Measurements from ENCODE around the gene CXCL11. TPM values are rescaled to one million over a fixed set of nuclear protein-coding genes. Genes with fewer than 3 reads are reported as not detected.
"Not testable (repeated sequence)": the region's sequence is repeated elsewhere in the genome, so short reads cannot be mapped to it uniquely, and the experiment has no call there.

CXCL11 gene
- total RNA-seq, 1 experiment from 2014 or later, result not detected

DNA sequence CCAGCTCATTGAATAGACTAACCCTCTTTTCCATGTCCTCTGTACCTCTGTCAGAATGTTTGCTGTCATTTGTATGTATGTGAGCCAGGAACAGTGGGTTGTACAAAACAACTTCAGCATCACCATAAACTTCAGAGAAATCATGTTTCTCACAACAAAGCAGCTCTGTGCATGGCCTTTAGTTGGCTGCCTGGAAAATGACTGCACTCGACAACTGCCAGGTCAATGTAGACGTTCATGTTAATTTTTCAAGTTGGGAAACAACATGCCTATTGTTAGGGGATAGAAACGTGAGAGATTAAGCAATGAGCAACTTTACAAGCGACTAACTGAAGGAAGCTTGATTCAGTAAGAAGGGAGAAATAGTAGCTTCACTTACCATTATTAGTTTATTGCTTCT is 17.9 kb upstream of the CXCL11 start:
- no peak overlapping the region for H2BK15ac ChIP-seq (ENCODE audit: low read depth, low read length)
- no peak overlapping the region for H2BK120ac ChIP-seq (ENCODE audit: low read depth, low read length, poor library complexity, severe bottlenecking)
- TF ChIP-seq, protein P1, sequence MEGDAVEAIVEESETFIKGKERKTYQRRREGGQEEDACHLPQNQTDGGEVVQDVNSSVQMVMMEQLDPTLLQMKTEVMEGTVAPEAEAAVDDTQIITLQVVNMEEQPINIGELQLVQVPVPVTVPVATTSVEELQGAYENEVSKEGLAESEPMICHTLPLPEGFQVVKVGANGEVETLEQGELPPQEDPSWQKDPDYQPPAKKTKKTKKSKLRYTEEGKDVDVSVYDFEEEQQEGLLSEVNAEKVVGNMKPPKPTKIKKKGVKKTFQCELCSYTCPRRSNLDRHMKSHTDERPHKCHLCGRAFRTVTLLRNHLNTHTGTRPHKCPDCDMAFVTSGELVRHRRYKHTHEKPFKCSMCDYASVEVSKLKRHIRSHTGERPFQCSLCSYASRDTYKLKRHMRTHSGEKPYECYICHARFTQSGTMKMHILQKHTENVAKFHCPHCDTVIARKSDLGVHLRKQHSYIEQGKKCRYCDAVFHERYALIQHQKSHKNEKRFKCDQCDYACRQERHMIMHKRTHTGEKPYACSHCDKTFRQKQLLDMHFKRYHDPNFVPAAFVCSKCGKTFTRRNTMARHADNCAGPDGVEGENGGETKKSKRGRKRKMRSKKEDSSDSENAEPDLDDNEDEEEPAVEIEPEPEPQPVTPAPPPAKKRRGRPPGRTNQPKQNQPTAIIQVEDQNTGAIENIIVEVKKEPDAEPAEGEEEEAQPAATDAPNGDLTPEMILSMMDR (conservative IDR thresholded peaks at IDR 0.05), result no peak

DNA sequence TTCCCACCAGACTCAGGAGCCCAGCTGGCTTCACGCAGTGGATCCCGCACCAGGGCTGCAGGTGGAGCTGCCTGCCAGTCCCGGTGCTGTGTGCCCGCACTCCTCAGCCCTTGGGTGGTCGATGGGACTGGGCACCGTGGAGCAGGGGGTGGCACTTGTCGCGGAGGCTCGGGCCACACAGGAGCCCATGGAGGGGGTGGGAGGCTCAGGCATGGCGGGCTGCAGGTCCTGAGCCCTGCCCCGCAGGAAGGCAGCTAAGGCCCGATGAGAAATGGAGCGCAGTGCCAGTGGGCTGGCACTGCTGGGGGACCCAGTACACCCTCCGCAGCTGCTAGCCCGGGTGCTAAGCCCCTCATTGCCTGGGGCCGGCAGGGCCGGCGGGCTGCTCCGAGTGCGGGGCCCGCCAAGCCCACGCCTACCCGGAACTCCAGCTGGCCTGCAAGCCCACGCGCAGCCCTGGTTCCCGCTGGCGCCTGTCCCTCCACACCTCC is 14.7 kb upstream of the CXCL11 start:
- H3K4me3 Mint-ChIP-seq; H3K18ac ChIP-seq (ENCODE audit: insufficient read length, low read depth, low read length); H2AFZ ChIP-seq (ENCODE audit: low read length); H3K27me3 ChIP-seq (ENCODE audit: insufficient read depth, low read length); H2BK20ac ChIP-seq (ENCODE audit: low read depth, low read length, poor library complexity, severe bottlenecking); H3K4ac ChIP-seq (ENCODE audit: low read depth, low read length); H4K5ac ChIP-seq (ENCODE audit: insufficient read length, low read depth, low read length); H3K27ac Mint-ChIP-seq; H3K79me1 ChIP-seq (ENCODE audit: insufficient read depth, low read depth, low read length, poor library complexity, severe bottlenecking); H3K23me2 ChIP-seq (ENCODE audit: insufficient read length, low read depth, low read length, poor library complexity, severe bottlenecking); H2BK12ac ChIP-seq (ENCODE audit: insufficient read length, low read depth, low read length); H3K23ac ChIP-seq (ENCODE audit: insufficient read length, low read depth, low read length); H3K79me2 ChIP-seq (ENCODE audit: insufficient read depth, low read length); H3K9me3 ChIP-seq (ENCODE audit: control insufficient read depth, low read depth, low read length); H3K27ac ChIP-seq (ENCODE audit: insufficient read length, low read depth, low read length); H3K14ac ChIP-seq (ENCODE audit: insufficient read depth, low read length); H2BK120ac ChIP-seq (ENCODE audit: low read depth, low read length, poor library complexity, severe bottlenecking); DNase-seq; H2BK15ac ChIP-seq (ENCODE audit: low read depth, low read length); H3K56ac ChIP-seq (ENCODE audit: insufficient read length, low read depth, low read length); H4K20me1 ChIP-seq (ENCODE audit: control insufficient read depth, insufficient read depth, insufficient read length); H4K91ac ChIP-seq (ENCODE audit: insufficient read length, low read depth, low read length); H3T11ph ChIP-seq (ENCODE audit: low read length); H4K8ac ChIP-seq (replicated peaks; ENCODE audit: insufficient read length, low read depth, low read length); H2BK5ac ChIP-seq (ENCODE audit: insufficient read length, low read length); H3K9ac ChIP-seq (ENCODE audit: extremely low read depth, insufficient read length, low read length); H2AK5ac ChIP-seq (ENCODE audit: insufficient read length, low read length); H3K9me3 Mint-ChIP-seq; H3K4me2 ChIP-seq (ENCODE audit: insufficient read depth, insufficient read length, low read length); H3K4me1 ChIP-seq (ENCODE audit: insufficient read depth, low read length); H3K36me3 Mint-ChIP-seq (ENCODE audit: insufficient read depth in 1 of 3, low read depth in 3 of 3); H3K27me3 Mint-ChIP-seq (ENCODE audit: low read depth): not testable (repeated sequence)
- WGBS (ENCODE audit: extremely low coverage, insufficient read length, low lambda C conversion rate), result no CpG with 5 or more reads among the region's 27 CpGs
- peaks cover 26 to 33% of the 10 kb centered on the region in 2 experiments for H3K4me1 Mint-ChIP-seq

More for the DNA sequence above, 17.9 kb upstream of the CXCL11 start:
- Histone ChIP-seq H2AK5ac (ENCODE audit: insufficient read length, low read length) (no peak overlapping the region), H3K4me2 (ENCODE audit: insufficient read depth, insufficient read length, low read length) (no peak overlapping the region), H3K27me3 (ENCODE audit: insufficient read depth, low read length) (no peaks in the 10 kb centered on the region), H3K4me1 (ENCODE audit: insufficient read depth, low read length) (peaks cover 9% of the 10 kb centered on the region), H3K18ac (ENCODE audit: insufficient read length, low read depth, low read length) (no peak overlapping the region), H4K8ac (replicated peaks; ENCODE audit: insufficient read length, low read depth, low read length) (no peak overlapping the region), H4K20me1 (ENCODE audit: control insufficient read depth, insufficient read depth, insufficient read length) (no peaks in the 10 kb centered on the region), H3K56ac (ENCODE audit: insufficient read length, low read depth, low read length) (no peak overlapping the region), H3K14ac (ENCODE audit: insufficient read depth, low read length) (no peak overlapping the region), H3K23me2 (ENCODE audit: insufficient read length, low read depth, low read length, poor library complexity, severe bottlenecking) (no peaks in the 10 kb centered on the region), H3K23ac (ENCODE audit: insufficient read length, low read depth, low read length) (no peak overlapping the region), H2AFZ (ENCODE audit: low read length) (no peak overlapping the region), H3K27ac (ENCODE audit: insufficient read length, low read depth, low read length) (no peak overlapping the region), H3K4ac (ENCODE audit: low read depth, low read length) (no peak overlapping the region), H3K79me2 (ENCODE audit: insufficient read depth, low read length) (no peaks in the 10 kb centered on the region), H4K5ac (ENCODE audit: insufficient read length, low read depth, low read length) (no peak overlapping the region), H3K9ac (ENCODE audit: extremely low read depth, insufficient read length, low read length) (no peak overlapping the region), H2BK12ac (ENCODE audit: insufficient read length, low read depth, low read length) (no peak overlapping the region), H2BK5ac (ENCODE audit: insufficient read length, low read length) (no peak overlapping the region), H4K91ac (ENCODE audit: insufficient read length, low read depth, low read length) (no peak overlapping the region), H3K79me1 (ENCODE audit: insufficient read depth, low read depth, low read length, poor library complexity, severe bottlenecking) (no peaks in the 10 kb centered on the region), H2BK20ac (ENCODE audit: low read depth, low read length, poor library complexity, severe bottlenecking) (no peak overlapping the region), H3T11ph (ENCODE audit: low read length) (no peak overlapping the region), H3K9me3 (ENCODE audit: control insufficient read depth, low read depth, low read length) (no peaks in the 10 kb centered on the region)
- Mint-ChIP-seq H3K27me3 (ENCODE audit: low read depth) (peaks cover 5% of the 10 kb centered on the region), H3K9me3 (no peaks in the 10 kb centered on the region), H3K4me1 (peaks cover 31 to 42% of the 10 kb centered on the region in 2 experiments), H3K4me3 (no peak overlapping the region; a peak in 1 of 5 replicates), H3K27ac (peak overlapping the region in 1 of 3 experiments; percentile 8; a peak in 3 of 7 replicates), H3K36me3 (ENCODE audit: insufficient read depth in 1 of 3, low read depth in 3 of 3) (no peaks in the 10 kb centered on the region)
- WGBS (ENCODE audit: extremely low coverage, insufficient read length, low lambda C conversion rate), result no CpG with 5 or more reads among the region's 4 CpGs
- DNase-seq, result no peak
